ENCODE results near the gene CIZ1. TPM values are rescaled to one million over a fixed set of nuclear protein-coding genes. Genes with fewer than 3 reads are reported as not detected.

Gene CIZ1
- total and polyA plus RNA-seq, 2 of the 13 experiments (the other 11 are each of a cell fraction or from before 2014, with no cell fraction given) = 30.6 to 50.3 TPM

DNA sequence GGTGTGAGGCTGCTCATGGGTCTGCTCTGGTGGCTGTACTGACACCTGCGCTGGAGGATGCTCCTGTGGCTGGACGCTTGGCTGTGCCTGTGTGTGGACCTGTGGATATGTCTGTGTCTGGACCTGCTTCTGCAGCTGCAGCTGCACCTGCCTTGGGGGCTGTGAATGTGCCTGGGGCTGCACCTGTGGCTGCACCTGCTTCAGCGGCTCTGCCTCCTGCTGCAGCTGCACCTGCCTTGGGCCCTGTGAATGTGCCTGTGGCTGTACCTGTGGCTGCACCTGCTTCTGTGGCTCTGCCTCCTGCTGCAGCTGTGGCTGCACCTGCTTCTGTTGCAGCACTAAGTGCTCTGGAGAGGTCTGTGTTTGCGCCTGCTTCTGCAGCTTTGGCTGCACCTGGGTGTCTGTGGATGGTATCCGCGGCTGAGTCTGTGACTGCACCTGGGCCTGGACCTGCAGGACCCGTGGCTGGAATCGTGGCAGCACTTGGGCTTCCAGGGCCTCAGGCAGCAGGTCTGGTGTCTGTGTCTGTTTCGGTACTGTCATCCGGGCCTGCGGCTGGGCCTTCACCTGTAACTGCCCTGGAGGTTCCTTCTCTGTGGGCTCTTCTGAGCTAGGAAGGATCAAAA, 12.5 kb downstream of the CIZ1 start:
- H2AFZ ChIP-seq (ENCODE audit: low read length) = no peak overlapping the region
- in situ Hi-C loops (cut with HindIII; ENCODE audit: extremely low pct_ligation_motif_present, low pct_unique_long_range_greater_than_20kb) = no loop called here
- POLR2A ChIA-PET = no interaction called here
- H3K9ac ChIP-seq (ENCODE audit: insufficient read depth, low read depth, low read length) = no peak overlapping the region
- no peaks in the 10 kb centered on the region for H3K79me2 ChIP-seq (ENCODE audit: insufficient read depth, low read length)
- no peaks in the 10 kb centered on the region for H3K9me3 ChIP-seq (ENCODE audit: low read length)
- H4K20me1 ChIP-seq (ENCODE audit: insufficient read depth, low read length) = no peaks in the 10 kb centered on the region
- 98% methylated on average over 8 of the region's 11 CpGs for WGBS (ENCODE audit: low lambda C conversion rate)
- no peak overlapping the region for H3K4me2 ChIP-seq (ENCODE audit: low read depth, low read length)
- no peak for ATAC-seq
- DNase-seq (ENCODE audit: low spot score) = no peak
- H3K27ac ChIP-seq (ENCODE audit: extremely low read length, insufficient read depth, low read length) = no peak overlapping the region
- H3K36me3 ChIP-seq (replicated peaks in 1 of 2; ENCODE audit: control insufficient read depth in 1 of 2, insufficient read depth in 2 of 2, low read length in 2 of 2) = peaks cover 27 to 62% of the 10 kb centered on the region in 2 experiments; a peak in 4 of 5 replicates
- no TSS peak for BruUV-seq (replicated peaks)
- no peak overlapping the region for H3K4me3 ChIP-seq (replicated peaks in 1 of 3; ENCODE audit: insufficient read depth in 1 of 3, low read depth in 2 of 3, low read length in 3 of 3)
- H3K4me1 ChIP-seq (ENCODE audit: insufficient read depth, low read length) = no peaks in the 10 kb centered on the region
- TF ChIP-seq SRF (IDR thresholded peaks at IDR 0.05; ENCODE audit: low read depth, low read length) = no peak
- TF ChIP-seq, protein P1, sequence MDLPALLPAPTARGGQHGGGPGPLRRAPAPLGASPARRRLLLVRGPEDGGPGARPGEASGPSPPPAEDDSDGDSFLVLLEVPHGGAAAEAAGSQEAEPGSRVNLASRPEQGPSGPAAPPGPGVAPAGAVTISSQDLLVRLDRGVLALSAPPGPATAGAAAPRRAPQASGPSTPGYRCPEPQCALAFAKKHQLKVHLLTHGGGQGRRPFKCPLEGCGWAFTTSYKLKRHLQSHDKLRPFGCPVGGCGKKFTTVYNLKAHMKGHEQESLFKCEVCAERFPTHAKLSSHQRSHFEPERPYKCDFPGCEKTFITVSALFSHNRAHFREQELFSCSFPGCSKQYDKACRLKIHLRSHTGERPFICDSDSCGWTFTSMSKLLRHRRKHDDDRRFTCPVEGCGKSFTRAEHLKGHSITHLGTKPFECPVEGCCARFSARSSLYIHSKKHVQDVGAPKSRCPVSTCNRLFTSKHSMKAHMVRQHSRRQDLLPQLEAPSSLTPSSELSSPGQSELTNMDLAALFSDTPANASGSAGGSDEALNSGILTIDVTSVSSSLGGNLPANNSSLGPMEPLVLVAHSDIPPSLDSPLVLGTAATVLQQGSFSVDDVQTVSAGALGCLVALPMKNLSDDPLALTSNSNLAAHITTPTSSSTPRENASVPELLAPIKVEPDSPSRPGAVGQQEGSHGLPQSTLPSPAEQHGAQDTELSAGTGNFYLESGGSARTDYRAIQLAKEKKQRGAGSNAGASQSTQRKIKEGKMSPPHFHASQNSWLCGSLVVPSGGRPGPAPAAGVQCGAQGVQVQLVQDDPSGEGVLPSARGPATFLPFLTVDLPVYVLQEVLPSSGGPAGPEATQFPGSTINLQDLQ (CRISPR knock-in tag; IDR thresholded peaks at IDR 0.05) = no peak
- TF ChIP-seq, protein P2, sequence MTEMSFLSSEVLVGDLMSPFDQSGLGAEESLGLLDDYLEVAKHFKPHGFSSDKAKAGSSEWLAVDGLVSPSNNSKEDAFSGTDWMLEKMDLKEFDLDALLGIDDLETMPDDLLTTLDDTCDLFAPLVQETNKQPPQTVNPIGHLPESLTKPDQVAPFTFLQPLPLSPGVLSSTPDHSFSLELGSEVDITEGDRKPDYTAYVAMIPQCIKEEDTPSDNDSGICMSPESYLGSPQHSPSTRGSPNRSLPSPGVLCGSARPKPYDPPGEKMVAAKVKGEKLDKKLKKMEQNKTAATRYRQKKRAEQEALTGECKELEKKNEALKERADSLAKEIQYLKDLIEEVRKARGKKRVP (CRISPR knock-in tag; IDR thresholded peaks at IDR 0.05) = no peak
- no peak for TF ChIP-seq PPARG (CRISPR knock-in tag; conservative IDR thresholded peaks at IDR 0.05)
- TF ChIP-seq GTF2F1 (IDR thresholded peaks at IDR 0.05; ENCODE audit: low read length) = no peak
- TF ChIP-seq ZNF776 (CRISPR knock-in tag; IDR thresholded peaks at IDR 0.05) = no peak
- peak; percentile 32; the same call in 1 of the 2 replicates for TF ChIP-seq RBFOX2 (IDR thresholded peaks at IDR 0.05; ENCODE audit: low read depth, low read length)
- TF ChIP-seq ZNF180 (CRISPR knock-in tag; IDR thresholded peaks at IDR 0.05; ENCODE audit: borderline replicate concordance, low read depth) = no peak
- peak; percentile 41 for TF ChIP-seq AGO2 (optimal IDR thresholded peaks at IDR 0.05; ENCODE audit: low read depth, low read length)
- peak; percentile 100 for TF ChIP-seq ZFP90 (CRISPR knock-in tag; IDR thresholded peaks at IDR 0.05; ENCODE audit: borderline replicate concordance)
- H3K27me3 ChIP-seq (ENCODE audit: control insufficient read depth in 1 of 2, insufficient read depth in 2 of 2, low read length in 2 of 2) = no peaks in the 10 kb centered on the region
- intact Hi-C loops (cut with micrococcal nuclease; ENCODE audit: unreplicated experiment) = no loop called here
- no peak for FAIRE-seq
- CTCF ChIA-PET (ENCODE audit: low intra/inter-chr PET ratio, low total read pairs) = no interaction called here

Data from HepG2 (cell line).